Spinal cord (tissue), 10 donors: ENCODE results near the gene KEAP1. TPM values are rescaled to one million over a fixed set of nuclear protein-coding genes. Genes with fewer than 3 reads are reported as not detected.
"Not testable (repeated sequence)": the region's sequence is repeated elsewhere in the genome, so short reads cannot be mapped to it uniquely, and the experiment has no call there.

Experiments
- DNase-seq, 6 donors: peaks; one replicate each; pipeline versions ENCODE4 v3.0.0 to v3.0.0-alpha.2; 2013 to 2015; ENCODE audit warnings: low spot score in 6 of 6, low read depth in 4 of 6
- H3K27ac ChIP-seq: one replicate; pipeline ENCODE4 v1.5.1; 2013; ENCODE audit warnings: low read depth, low read length, control low read depth
- H3K27me3 ChIP-seq: one replicate; pipeline ENCODE4 v1.6.1; 2013; ENCODE audit warnings: low read length; ENCODE audit not compliant: control insufficient read depth, insufficient read depth
- H3K36me3 ChIP-seq: one replicate; pipeline ENCODE4 v1.6.1; 2013; ENCODE audit warnings: low read length; ENCODE audit not compliant: control insufficient read depth, insufficient read depth
- H3K4me1 ChIP-seq: one replicate; pipeline ENCODE4 v1.6.1; 2013; ENCODE audit warnings: low read length; ENCODE audit not compliant: control insufficient read depth, insufficient read depth
- H3K4me3 ChIP-seq: one replicate; pipeline ENCODE4 v1.5.1; 2013; ENCODE audit warnings: low read depth, low read length, control low read depth
- H3K9me3 ChIP-seq: one replicate; pipeline ENCODE4 v1.6.1; 2013; ENCODE audit warnings: low read length; ENCODE audit not compliant: control insufficient read depth, insufficient read depth
- WGBS: methylation state at CpG from one replicate; pipeline ENCODE4 v1.1.5; 2013; ENCODE audit warnings: missing lambda C conversion rate; ENCODE audit not compliant: insufficient coverage; 5-methylcytosine and 5-hydroxymethylcytosine counted together
- long read RNA-seq, 4 donors: transcript quantifications; one replicate each; lab custom pipeline, GENCODE V29; 2026
- polyA plus RNA-seq, 2 donors: library from polyadenylated mRNA; unstranded; fragments of 120-200 nt; gene quantifications; one replicate each; pipeline ENCODE4 v1.2.1, GENCODE V29; 2013; ENCODE audit not compliant: insufficient read length in 2 of 2
- total RNA-seq, 2 donors: library from RNA; depleted of rRNA in 1 of 2; stranded (reverse); fragments of 120-200 nt in 1 of 2; fragments of >200 nt in 1 of 2; gene quantifications; one replicate each; pipeline versions ENCODE4 v1.2.3 to v1.2.4, GENCODE V29; 2013 to 2014
- donor health status: healthy.

The KEAP1 gene
- total RNA-seq (10 to 100 TPM; 40.5 to 60.1 TPM), polyA plus RNA-seq (10 to 100 TPM; 76.7 to 93.6 TPM)
- long read RNA-seq, donor 1, transcript KEAP1-202 (6 exons, 2,648 nt): minor isoform, 12 of 47 reads
- long read RNA-seq, donor 1, transcript KEAP1-205 (2 exons, 451 nt): major isoform, 24 of 47 reads
- long read RNA-seq, donor 1, partial matches to known transcripts: 9 of 47 reads
- long read RNA-seq, donor 1, other reads (novel, unspliced or antisense): 0 of 47 reads
- long read RNA-seq, donor 2, partial matches to known transcripts: 12 of 18 reads
- long read RNA-seq, donor 2, other reads (novel, unspliced or antisense): 0 of 18 reads
- long read RNA-seq, donor 3, partial matches to known transcripts: 39 of 46 reads
- long read RNA-seq, donor 3, other reads (novel, unspliced or antisense): 0 of 46 reads
- long read RNA-seq, donor 4, transcript KEAP1-205 (2 exons, 451 nt): major isoform, 15 of 51 reads
- long read RNA-seq, donor 4, transcript KEAP1-202 (6 exons, 2,648 nt): minor isoform, 5 of 51 reads
- long read RNA-seq, donor 4, partial matches to known transcripts: 26 of 51 reads
- long read RNA-seq, donor 4, other reads (novel, unspliced or antisense): 0 of 51 reads

- peaks cover 17% of the 10 kb centered on the region for H3K4me1 ChIP-seq
- peaks cover 27% of the 10 kb centered on the region for H3K36me3 ChIP-seq
- no peaks in the 10 kb centered on the region for H3K27me3 ChIP-seq
- no peaks in the 10 kb centered on the region for H3K9me3 ChIP-seq
- peak in 3 of 6 donors; percentile 15 to 76 (median 74) for DNase-seq
- WGBS: under 1% methylated on average over 67 of the region's 73 CpGs
- H3K27ac ChIP-seq: peak within 1 kb of the TSS; percentile 88
- peak within 1 kb of the TSS; percentile 80 for H3K4me3 ChIP-seq
Measured at GRCh38 chr19:10503002-10503789, at the start of gene KEAP1. TSS of gene KEAP1 (minus strand) at chr19:10503356. CDS start at chr19:10500033, 3,323 bp downstream.

GRCh38 chr19:10552510-10553053 is 49.4 kb upstream of the KEAP1 start:
- peak in 1 of 6 donors; percentile 50 for DNase-seq
- H3K36me3 ChIP-seq: peaks cover 96% of the 10 kb centered on the region
- H3K9me3 ChIP-seq: no peaks in the 10 kb centered on the region
- no peak overlapping the region for H3K27ac ChIP-seq
- H3K27me3 ChIP-seq: no peaks in the 10 kb centered on the region
- H3K4me3 ChIP-seq: no peak overlapping the region
- no peaks in the 10 kb centered on the region for H3K4me1 ChIP-seq
- 83% methylated on average over 9 of the region's 12 CpGs for WGBS

GRCh38 chr19:10551698-10552301 is 48.6 kb upstream of the KEAP1 start:
- Histone ChIP-seq H3K4me3 (no peak overlapping the region), H3K9me3 (no peaks in the 10 kb centered on the region)
- no peak for DNase-seq

DNA sequence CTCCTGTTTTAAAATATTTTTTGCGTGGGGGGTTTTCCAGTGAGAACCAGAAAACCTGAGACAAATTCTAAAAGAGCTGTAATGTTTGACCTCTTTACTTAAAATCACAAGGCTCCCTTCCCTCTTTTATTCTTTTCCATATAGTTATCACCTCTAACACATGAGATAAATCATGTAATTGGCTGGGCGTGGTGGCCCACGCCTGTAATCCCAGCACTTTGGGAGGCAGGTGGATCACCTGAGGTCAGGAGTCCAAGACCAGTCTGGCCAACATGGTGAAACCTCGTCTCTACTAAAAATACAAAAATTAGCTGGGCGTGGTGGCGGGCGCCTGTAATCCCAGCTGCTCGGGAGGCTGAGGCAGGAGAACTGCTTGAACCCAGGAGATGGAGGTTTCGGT is 47.9 kb upstream of the KEAP1 start:
- H3K9me3 ChIP-seq, H3K27me3 ChIP-seq, DNase-seq, H3K4me1 ChIP-seq, H3K27ac ChIP-seq, H3K4me3 ChIP-seq: not testable (repeated sequence)
- H3K36me3 ChIP-seq: peaks cover 95% of the 10 kb centered on the region
- 95% methylated on average over 7 of the region's 9 CpGs for WGBS

More at GRCh38 chr19:10551698-10552301, 48.6 kb upstream of the KEAP1 start:
- no peaks in the 10 kb centered on the region for H3K27me3 ChIP-seq
- WGBS: 94% methylated on average over 6 of the region's 12 CpGs
- H3K4me1 ChIP-seq: no peaks in the 10 kb centered on the region
- H3K36me3 ChIP-seq: peaks cover 98% of the 10 kb centered on the region
- no peak overlapping the region for H3K27ac ChIP-seq

- H3K4me3 ChIP-seq: no peak overlapping the region
- H3K4me1 ChIP-seq: peaks cover 2% of the 10 kb centered on the region
- no peaks in the 10 kb centered on the region for H3K27me3 ChIP-seq
- no peaks in the 10 kb centered on the region for H3K9me3 ChIP-seq
- 96% methylated on average over 4 of the region's 6 CpGs for WGBS
- DNase-seq: no peak
- H3K27ac ChIP-seq: no peak overlapping the region
- peaks cover 93% of the 10 kb centered on the region for H3K36me3 ChIP-seq
Measured at GRCh38 chr19:10550336-10550735, 47.2 kb upstream of the KEAP1 start.

GRCh38 chr19:10549733-10550132 is 46.6 kb upstream of the KEAP1 start:
- 83% methylated on average over 5 of the region's 7 CpGs for WGBS
- Histone ChIP-seq H3K9me3 (no peaks in the 10 kb centered on the region), H3K4me1 (peaks cover 8% of the 10 kb centered on the region), H3K4me3 (no peak overlapping the region), H3K27ac (no peak overlapping the region), H3K27me3 (no peaks in the 10 kb centered on the region), H3K36me3 (peaks cover 90% of the 10 kb centered on the region)
- DNase-seq: no peak

DNA sequence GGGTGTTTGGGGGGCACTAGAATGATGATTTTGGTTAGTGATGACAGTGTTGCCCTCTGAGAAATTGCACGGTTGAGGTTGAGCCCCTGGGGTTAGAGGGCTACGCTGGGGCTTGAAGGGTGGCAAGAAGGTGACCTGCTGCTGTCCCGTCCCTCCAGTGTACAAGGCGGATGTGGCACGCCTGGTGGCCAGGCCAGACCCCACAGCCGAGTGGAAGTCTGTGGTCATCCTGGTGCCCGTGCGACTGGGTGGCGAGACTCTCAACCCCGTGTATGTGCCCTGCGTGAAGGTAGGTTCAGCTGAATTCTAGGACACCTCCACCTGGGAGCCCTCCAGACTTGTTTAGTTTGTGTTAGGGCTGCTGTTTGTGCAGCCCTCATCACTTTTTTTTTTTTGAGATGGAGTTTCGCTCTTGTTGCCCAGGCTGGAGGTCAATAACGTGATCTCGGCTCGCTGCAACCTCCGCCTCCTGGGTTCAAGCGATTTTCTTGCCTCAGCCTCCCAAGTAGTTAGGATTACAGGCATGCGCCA is 45.7 kb upstream of the KEAP1 start:
- H3K36me3 ChIP-seq: peaks cover 82% of the 10 kb centered on the region
- WGBS: 98% methylated on average over 16 of the region's 18 CpGs
- DNase-seq: no peak

GRCh38 chr19:10546817-10547216 is 43.7 kb upstream of the KEAP1 start:
- Histone ChIP-seq H3K27ac (no peak overlapping the region), H3K36me3 (peaks cover 62% of the 10 kb centered on the region), H3K4me3 (no peak overlapping the region), H3K9me3 (no peaks in the 10 kb centered on the region), H3K27me3 (no peaks in the 10 kb centered on the region), H3K4me1 (peaks cover 22% of the 10 kb centered on the region)
- 96% methylated on average over 17 of the region's 17 CpGs for WGBS
- no peak for DNase-seq

More for the DNA sequence above, 45.7 kb upstream of the KEAP1 start:
- H3K4me1 ChIP-seq: peaks cover 15% of the 10 kb centered on the region
- no peak overlapping the region for H3K4me3 ChIP-seq
- H3K9me3 ChIP-seq: no peaks in the 10 kb centered on the region
- H3K27me3 ChIP-seq: no peaks in the 10 kb centered on the region
- H3K27ac ChIP-seq: no peak overlapping the region

DNA sequence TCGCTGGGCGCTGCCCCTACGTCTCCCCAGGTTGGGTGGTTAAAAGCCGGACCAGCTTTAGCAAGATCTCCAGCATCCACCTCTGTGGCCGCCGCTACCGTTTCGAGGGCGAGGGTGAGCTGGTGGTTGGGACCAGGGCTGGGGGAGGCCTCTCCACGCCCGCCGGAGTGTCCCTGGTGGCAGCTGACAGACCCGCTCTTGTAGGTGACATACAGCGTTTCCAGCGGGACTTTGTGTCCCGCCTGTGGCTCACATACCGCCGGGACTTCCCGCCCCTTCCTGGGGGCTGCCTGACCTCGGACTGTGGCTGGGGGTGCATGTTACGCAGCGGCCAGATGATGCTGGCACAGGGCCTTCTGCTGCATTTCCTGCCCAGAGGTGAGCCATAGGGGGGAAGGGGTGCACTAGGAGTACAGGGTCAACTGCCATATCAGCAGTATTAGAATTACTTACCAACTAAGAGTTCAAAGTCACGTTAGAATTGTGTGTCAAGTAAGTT is 41.6 kb upstream of the KEAP1 start:
- no peak for DNase-seq
- H3K4me1 ChIP-seq: peaks cover 22% of the 10 kb centered on the region
- no peaks in the 10 kb centered on the region for H3K9me3 ChIP-seq
- peaks cover 42% of the 10 kb centered on the region for H3K36me3 ChIP-seq
- no peak overlapping the region for H3K27ac ChIP-seq
- no peaks in the 10 kb centered on the region for H3K27me3 ChIP-seq
- WGBS: 63% methylated on average over 11 of the region's 23 CpGs
- peak overlapping the region; percentile 68 for H3K4me3 ChIP-seq
